ENCODE measurements around the gene CNTFR.

The CNTFR gene

GRCh38 chr9:34524349-34524748, 65.2 kb downstream of the CNTFR start:
- no peaks in the 10 kb centered on the region for H3K9me3 ChIP-seq (replicated peaks in 1 of 11)
- H3K4me2 ChIP-seq: no peak overlapping the region
- peaks cover 5 to 23% (median 12%) of the 10 kb centered on the region in 11 experiments; a peak in 15 of 22 replicates for H3K27me3 ChIP-seq
- peaks cover 27 to 41% (median 37%) of the 10 kb centered on the region in 10 experiments for H3K4me1 ChIP-seq
- H3K9ac ChIP-seq: no peak overlapping the region
- peaks cover 0 to 8% (median 0%) of the 10 kb centered on the region in 11 experiments; a peak in 6 of 22 replicates for H4K20me1 ChIP-seq
- H3K4me3 ChIP-seq: no peak overlapping the region
- no peaks in the 10 kb centered on the region for H3K36me3 ChIP-seq
- no peak overlapping the region for H3K27ac ChIP-seq
- no peak for TF ChIP-seq Cebpa-rat (IDR thresholded peaks at IDR 0.05)

GRCh38 chr9:34522971-34523797, 66.3 kb downstream of the CNTFR start, which contains the start of gene ENHO:
ENHO (minus strand) TSS chr9:34522990; CDS start chr9:34521695, 1,295 bp downstream.
- peaks cover 5 to 23% (median 12%) of the 10 kb centered on the region in 11 experiments; a peak in 15 of 22 replicates for H3K27me3 ChIP-seq
- peak within 1 kb of the TSS; percentile 49 to 71 (median 56) for H3K4me3 ChIP-seq
- H3K27ac ChIP-seq: peak within 1 kb of the TSS in 1 of 11 experiments; percentile 29; a peak in 1 of 22 replicates
- no peak for TF ChIP-seq Cebpa-rat (IDR thresholded peaks at IDR 0.05)
- H3K4me2 ChIP-seq: peak within 1 kb of the TSS; percentile 78 to 93 (median 86)
- H4K20me1 ChIP-seq: peaks cover 0 to 11% (median 0%) of the 10 kb centered on the region in 11 experiments; a peak in 6 of 22 replicates
- no peaks in the 10 kb centered on the region for H3K9me3 ChIP-seq (replicated peaks in 1 of 11)
- H3K4me1 ChIP-seq: peaks cover 38 to 53% (median 49%) of the 10 kb centered on the region in 10 experiments
- no peaks in the 10 kb centered on the region for H3K36me3 ChIP-seq
- peak within 1 kb of the TSS; percentile 47 to 73 (median 65); a peak in 21 of 22 replicates for H3K9ac ChIP-seq

- peak overlapping the region; percentile 49 to 71 (median 56); a peak in 19 of 20 replicates for H3K4me3 ChIP-seq
- H3K4me1 ChIP-seq: peaks cover 46 to 62% (median 58%) of the 10 kb centered on the region in 10 experiments
- peak overlapping the region; percentile 78 to 93 (median 86) for H3K4me2 ChIP-seq
- no peak for TF ChIP-seq Cebpa-rat (IDR thresholded peaks at IDR 0.05)
- peaks cover 0 to 15% (median 0%) of the 10 kb centered on the region in 11 experiments; a peak in 6 of 22 replicates for H4K20me1 ChIP-seq
- no peaks in the 10 kb centered on the region for H3K9me3 ChIP-seq (replicated peaks in 1 of 11)
- peak overlapping the region in 1 of 11 experiments; percentile 29; a peak in 1 of 22 replicates for H3K27ac ChIP-seq
- H3K36me3 ChIP-seq: no peaks in the 10 kb centered on the region
- H3K27me3 ChIP-seq: peaks cover 5 to 23% (median 12%) of the 10 kb centered on the region in 11 experiments; a peak in 15 of 22 replicates
- peak overlapping the region; percentile 44 to 73 (median 64); a peak in 20 of 22 replicates for H3K9ac ChIP-seq
These were observed 67.2 kb downstream of the CNTFR start for GRCh38 chr9:34522091-34522887.

- peaks cover 5 to 23% (median 12%) of the 10 kb centered on the region in 11 experiments; a peak in 15 of 22 replicates for H3K27me3 ChIP-seq
- 0 out of 22 replicates have a peak overlapping the region, but pooled peaks of 1 of the 11 experiments have one; percentile 50 for H3K9ac ChIP-seq
- peak overlapping the region; percentile 38 to 93 (median 86); a peak in 18 of 22 replicates for H3K4me2 ChIP-seq
- H3K4me1 ChIP-seq: peaks cover 54 to 70% (median 64%) of the 10 kb centered on the region in 10 experiments
- H3K36me3 ChIP-seq: no peaks in the 10 kb centered on the region
- TF ChIP-seq Cebpa-rat (IDR thresholded peaks at IDR 0.05): no peak
- no peak overlapping the region for H3K27ac ChIP-seq
- peaks cover 0 to 15% (median 0%) of the 10 kb centered on the region in 11 experiments; a peak in 6 of 22 replicates for H4K20me1 ChIP-seq
- no peak overlapping the region; a peak in 1 of 20 replicates for H3K4me3 ChIP-seq
- no peaks in the 10 kb centered on the region for H3K9me3 ChIP-seq (replicated peaks in 1 of 11)
These were observed 68.0 kb downstream of the CNTFR start for GRCh38 chr9:34521406-34522045.

- no peak overlapping the region; a peak in 1 of 20 replicates for H3K4me3 ChIP-seq
- peaks cover 0 to 15% (median 0%) of the 10 kb centered on the region in 11 experiments; a peak in 6 of 22 replicates for H4K20me1 ChIP-seq
- H3K4me1 ChIP-seq: peaks cover 55 to 76% (median 64%) of the 10 kb centered on the region in 10 experiments
- no peak overlapping the region for H3K27ac ChIP-seq
- H3K4me2 ChIP-seq: peak overlapping the region; percentile 38 to 93 (median 86)
- H3K27me3 ChIP-seq: peaks cover 5 to 23% (median 12%) of the 10 kb centered on the region in 11 experiments; a peak in 15 of 22 replicates
- no peak overlapping the region for H3K9ac ChIP-seq
- peak in 8 of 11 experiments; percentile 18 to 76 (median 54); a peak in 9 of 22 replicates for TF ChIP-seq Cebpa-rat (IDR thresholded peaks at IDR 0.05)
- no peaks in the 10 kb centered on the region for H3K36me3 ChIP-seq
- H3K9me3 ChIP-seq (replicated peaks in 1 of 11): no peaks in the 10 kb centered on the region
These were observed 68.8 kb downstream of the CNTFR start for GRCh38 chr9:34520505-34521385.

- Histone ChIP-seq H3K27ac (no peak overlapping the region), H4K20me1 (peaks cover 0 to 15% (median 0%) of the 10 kb centered on the region in 11 experiments; a peak in 6 of 22 replicates), H3K4me1 (peaks cover 55 to 76% (median 64%) of the 10 kb centered on the region in 10 experiments), H3K4me3 (no peak overlapping the region), H3K9me3 (replicated peaks in 1 of 11) (no peaks in the 10 kb centered on the region), H3K36me3 (no peaks in the 10 kb centered on the region), H3K27me3 (peaks cover 5 to 23% (median 12%) of the 10 kb centered on the region in 11 experiments; a peak in 15 of 22 replicates), H3K9ac (no peak overlapping the region), H3K4me2 (peak overlapping the region in 9 of 11 experiments; percentile 38 to 93 (median 81); a peak in 16 of 22 replicates)
- TF ChIP-seq Cebpa-rat (IDR thresholded peaks at IDR 0.05): no peak
These were observed 69.4 kb downstream of the CNTFR start for GRCh38 chr9:34520096-34520495.

GRCh38 chr9:34519321-34520020, 70.1 kb downstream of the CNTFR start:
- no peak overlapping the region for H3K4me3 ChIP-seq
- peaks cover 5 to 23% (median 12%) of the 10 kb centered on the region in 11 experiments; a peak in 15 of 22 replicates for H3K27me3 ChIP-seq
- peak overlapping the region; percentile 40 to 93 (median 82) for H3K4me2 ChIP-seq

More at GRCh38 chr9:34519321-34520020, 70.1 kb downstream of the CNTFR start:
- TF ChIP-seq Cebpa-rat (IDR thresholded peaks at IDR 0.05): no peak
- peak overlapping the region in 1 of 11 experiments; percentile 40; a peak in 1 of 22 replicates for H3K27ac ChIP-seq
- H3K9ac ChIP-seq: no peak overlapping the region
- peaks cover 55 to 77% (median 66%) of the 10 kb centered on the region in 10 experiments for H3K4me1 ChIP-seq
- peaks cover 0 to 15% (median 0%) of the 10 kb centered on the region in 11 experiments; a peak in 6 of 22 replicates for H4K20me1 ChIP-seq
- no peaks in the 10 kb centered on the region for H3K9me3 ChIP-seq (replicated peaks in 1 of 11)
- H3K36me3 ChIP-seq: no peaks in the 10 kb centered on the region

Measured in BLaER1 treated with 17β-estradiol and CSF1 and Interleukin-3, amounts not matched to agents 10 nM and 100 nM (cell line).